Hippocampal formation (tissue), 2 donors: Measurements from ENCODE around the gene PPFIA4.
"Not testable (repeated sequence)": the region's sequence is repeated elsewhere in the genome, so short reads cannot be mapped to it uniquely, and the experiment has no call there.

Experiments
- DNase-seq, 2 donors: peaks; one replicate each; lab custom pipeline; 2025; lab: John Stamatoyannopoulos, UW

The PPFIA4 gene

GRCh38 chr1:203017061-203017460, 9.2 kb upstream of the PPFIA4 start:
- DNase-seq: no peak

DNA sequence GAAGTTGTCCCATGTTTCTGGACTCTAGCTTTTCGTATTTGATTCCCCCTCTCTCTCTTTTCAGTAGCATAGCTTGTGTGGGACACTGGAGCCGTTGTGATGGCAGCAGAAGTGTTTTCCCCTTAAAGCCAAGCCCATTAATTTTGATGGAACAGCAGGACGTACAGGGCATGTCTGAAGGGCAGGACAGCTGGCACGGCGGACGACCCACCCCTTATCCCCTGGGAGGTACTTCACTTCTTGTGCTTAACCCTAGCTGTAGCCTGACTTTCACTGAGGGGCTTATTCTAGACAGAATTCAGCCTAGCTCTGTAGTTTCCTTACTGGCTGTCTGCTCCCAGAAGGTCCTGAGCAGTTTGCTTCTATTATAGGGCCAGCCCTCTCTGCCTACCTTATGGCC, 8.6 kb upstream of the PPFIA4 start:
- no peak for DNase-seq

DNA sequence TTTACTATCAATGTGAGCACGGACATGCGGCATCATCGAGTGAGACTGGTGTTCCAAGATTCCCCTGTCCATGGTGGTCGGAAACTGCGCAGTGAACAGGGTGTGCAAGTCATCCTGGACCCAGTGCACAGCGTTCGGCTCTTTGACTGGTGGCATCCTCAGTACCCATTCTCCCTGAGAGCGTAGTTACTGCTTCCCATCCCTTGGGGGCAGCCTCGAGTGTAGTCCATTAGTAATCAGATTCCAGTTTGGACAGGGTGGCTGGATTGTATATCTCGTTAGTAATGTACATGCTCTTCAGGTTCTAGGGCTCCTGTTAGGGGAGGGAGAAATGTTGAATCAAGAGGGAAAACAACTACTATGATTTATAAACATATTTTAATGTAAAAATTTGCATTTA, 3.4 kb upstream of the PPFIA4 start:
- DNase-seq: not testable (repeated sequence)

DNA sequence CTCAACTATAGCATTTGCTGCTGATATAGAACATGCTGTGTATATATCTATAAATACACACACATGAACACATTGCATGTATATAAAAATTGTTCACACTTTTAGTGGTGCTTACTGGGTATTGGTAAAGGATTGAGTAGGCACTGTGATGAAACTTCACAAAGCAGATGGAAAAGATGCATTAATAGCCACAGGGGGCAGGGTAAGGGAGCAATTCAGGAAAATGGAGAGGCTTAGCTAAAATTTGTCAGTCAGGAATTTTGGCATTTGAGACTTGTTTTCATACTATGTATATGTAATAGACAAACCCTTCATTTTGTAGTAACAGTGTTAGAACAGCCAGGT, 633 bp upstream of the PPFIA4 start:
- DNase-seq: no peak

- DNase-seq: no peak
Observed at GRCh38 chr1:203026666-203027663, 674 bp downstream of the PPFIA4 start.

DNA sequence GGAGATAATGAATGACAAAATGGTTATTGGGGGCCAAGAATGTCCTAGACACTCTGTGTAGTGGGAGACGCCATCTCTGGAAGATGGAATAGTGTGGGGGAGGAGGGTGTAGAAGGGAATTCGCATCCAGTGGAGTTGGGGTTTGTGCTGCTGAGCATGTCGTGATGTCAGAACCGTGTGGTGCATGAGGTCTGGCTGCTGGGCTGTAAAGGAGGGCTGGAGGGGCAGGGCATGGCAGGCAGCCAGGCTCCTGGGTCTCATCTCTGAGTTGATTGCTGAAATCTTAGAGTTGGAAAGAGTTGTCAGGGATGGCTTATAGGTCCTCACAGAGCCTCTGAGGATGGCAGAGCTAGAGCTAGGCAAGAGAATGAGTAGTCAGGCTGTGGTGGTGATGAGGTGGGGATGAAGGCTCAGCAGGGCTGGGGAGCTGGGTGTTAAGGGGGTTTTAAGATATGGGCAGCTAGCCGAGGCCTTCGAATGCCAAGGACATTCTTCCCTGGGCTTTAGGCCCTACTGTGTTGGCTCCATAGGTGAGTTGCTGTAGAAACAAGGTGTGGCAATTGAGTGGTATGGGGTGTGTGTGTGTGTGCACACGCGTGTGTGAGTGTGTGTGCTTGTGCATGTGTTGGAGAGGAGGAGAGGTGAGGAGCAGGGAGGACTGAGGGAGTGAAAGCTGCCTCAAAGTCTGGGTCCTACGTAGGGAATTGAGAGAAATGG, 1.9 kb downstream of the PPFIA4 start:
- DNase-seq: no peak

DNA sequence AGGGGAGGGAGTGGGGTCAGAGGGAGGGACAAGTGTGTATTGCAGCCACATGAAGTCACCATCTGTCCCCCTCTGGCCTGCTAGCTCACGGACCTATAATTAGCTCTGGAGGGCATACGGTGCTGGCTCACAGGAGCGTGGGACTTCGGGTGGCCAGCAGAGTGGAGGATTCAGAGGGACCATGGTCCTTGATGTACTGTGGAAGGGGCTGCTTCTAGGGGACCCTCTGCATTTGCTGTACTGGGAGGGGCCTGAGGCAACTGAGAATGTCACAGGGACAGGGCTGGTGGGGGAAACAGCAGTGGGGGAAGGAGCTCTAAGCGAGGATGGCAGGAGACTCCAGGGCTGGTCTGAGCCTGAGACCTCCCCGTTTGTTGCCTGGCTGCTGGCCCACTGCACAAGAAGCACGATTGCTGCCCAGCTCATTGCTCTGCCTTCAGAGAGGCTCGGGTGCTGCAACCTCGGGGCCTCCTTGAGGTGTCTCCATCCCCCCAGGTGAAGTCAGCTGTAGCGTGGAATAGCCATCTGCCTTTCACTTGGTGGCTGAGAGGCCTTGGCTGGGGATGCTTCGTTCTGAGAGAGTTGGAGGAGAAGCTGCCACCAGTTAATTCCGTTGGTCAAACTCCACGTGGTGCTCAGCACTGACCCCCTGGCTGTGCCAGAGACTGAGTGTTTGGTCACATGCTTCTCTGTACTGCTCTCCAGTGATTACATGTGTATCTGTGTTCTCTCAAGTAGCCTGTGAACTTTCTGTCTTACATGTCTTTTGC, 2.7 kb downstream of the PPFIA4 start:
- DNase-seq: no peak

DNA sequence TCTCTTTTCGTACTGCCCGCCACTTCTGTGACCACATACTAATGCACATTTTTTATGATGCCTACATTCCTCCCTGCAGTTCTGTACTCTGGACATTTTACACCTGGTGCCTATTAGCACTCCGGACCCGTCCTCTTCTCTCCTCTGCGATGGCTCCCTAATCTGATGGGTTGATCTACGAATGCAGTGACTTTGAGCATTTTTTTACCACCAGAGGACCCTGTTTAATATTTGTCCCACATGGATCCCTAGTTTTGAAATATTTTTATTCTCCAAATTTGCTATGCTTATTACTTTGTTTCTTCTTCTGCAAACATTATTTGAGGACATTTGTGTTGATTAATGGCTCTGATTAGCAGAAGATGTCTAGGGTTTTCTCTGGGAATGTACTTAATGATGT, 5.2 kb downstream of the PPFIA4 start:
- DNase-seq: no peak

DNA sequence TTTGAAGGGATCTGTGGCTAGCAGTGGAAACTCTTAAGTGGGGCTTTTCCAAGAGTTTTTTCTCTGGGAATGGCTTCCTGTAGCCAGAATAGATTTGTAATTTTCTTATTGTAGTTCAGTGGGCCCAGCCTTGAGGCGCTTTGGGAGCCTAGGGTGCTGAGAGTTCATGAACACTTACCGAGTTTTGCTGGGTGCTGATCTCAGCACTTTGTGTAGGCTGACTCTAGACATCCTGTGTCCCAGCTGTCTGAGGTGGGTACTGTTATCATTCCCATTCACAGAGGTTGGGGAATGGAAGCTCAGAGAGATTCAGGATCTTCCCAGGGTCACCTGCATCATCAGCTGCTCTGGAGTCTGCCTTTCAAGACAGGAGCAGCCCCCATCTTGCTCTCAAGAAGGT, 7.0 kb downstream of the PPFIA4 start:
- DNase-seq: no peak

DNA sequence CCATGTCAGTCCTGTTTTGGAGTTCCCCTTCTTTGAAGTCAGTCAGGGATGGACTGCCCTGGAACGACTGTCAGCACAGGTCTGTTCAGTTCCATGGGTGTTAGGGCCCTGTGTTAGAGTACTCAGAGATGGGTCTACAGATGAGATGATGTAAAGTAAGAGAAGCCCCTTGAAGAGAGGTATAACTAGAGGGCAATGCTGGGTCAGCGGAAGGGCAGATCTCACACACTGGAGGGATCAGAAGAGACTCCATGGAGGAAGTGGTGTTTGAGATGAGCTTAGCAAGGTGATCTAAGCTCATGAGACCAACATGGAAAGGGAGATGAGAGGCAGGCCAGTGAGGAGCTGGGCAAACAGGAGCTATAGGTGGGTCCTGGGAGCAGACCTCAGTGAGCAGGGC, 7.6 kb downstream of the PPFIA4 start:
- DNase-seq: no peak

DNA sequence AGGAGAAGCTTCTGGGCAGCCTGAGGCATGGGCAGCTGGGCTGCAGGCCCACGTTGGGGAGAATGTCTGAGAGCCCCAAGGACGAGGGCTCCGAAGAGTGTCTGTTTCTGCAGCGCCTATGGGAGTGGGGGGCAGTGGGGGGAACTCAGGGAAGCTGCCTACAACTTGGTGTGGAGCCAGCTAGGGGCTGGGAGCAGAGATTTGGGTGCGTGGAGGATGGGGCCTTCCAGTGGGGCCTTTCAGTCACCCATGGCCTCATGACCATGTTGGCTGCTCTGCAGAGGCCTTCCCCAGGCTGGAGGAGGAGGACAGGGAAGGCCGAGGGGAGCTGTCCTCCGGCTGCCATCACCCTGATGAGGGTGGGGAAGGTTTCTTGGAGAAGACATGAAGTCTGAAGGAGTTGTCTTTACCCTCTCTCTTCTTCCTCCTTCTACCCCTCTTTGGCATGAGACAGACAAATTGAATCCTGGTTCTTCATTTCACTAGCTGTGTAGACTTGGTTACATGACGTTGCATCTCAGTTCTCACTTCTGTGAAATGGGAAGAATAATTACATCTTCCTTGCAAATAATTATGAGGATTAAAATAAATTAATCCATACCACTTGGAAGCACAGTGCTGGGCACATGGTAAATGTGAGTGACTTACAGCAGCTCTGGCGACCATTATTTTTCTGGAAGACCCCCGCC, 8.3 kb downstream of the PPFIA4 start:
- no peak for DNase-seq

DNA sequence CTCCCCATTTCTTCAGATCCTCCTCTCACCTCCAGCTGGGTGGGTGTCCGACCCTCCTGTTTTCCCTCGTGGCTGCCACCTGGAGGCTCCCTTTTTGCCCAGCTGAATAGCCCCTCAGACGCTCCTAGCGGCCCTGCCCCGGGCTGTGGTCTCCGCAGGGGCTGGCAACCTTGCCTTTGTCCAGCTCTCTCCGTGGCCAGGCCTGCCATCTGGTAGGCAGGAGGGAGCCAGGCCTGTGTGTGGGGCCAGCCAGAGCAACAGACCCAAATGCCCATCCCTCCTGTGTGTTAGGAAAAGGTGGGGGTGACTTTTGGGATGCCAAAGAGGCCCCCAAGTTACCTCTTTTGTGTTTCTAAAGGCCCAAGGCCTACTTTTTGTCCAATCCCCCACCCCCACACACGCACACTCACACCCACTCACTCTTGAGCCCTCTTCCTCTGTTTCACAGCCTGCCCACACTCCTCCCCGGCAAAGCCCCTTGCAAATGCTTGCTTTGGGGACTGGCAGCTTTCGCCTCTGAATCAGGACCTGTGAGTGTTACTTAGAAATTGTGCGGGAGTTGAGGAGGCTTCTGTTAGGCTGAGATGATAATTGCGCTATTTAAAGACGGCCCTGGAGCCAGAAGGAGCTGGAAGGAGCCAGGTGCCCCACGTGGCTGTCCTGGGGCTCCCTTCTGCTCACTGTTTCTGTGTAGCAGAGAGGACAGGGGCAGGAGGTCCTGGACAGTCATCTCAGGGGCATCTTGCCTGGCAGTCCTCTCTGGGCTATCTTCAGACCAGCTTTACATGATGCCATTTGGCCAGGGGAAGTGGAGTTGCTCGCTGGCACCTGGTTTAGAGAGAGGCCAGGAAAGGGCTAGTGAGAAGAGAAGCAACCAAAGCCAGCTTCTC, 9.1 kb downstream of the PPFIA4 start:
- DNase-seq: no peak

GRCh38 chr1:203036135-203036534, 9.8 kb downstream of the PPFIA4 start:
- no peak for DNase-seq

DNA sequence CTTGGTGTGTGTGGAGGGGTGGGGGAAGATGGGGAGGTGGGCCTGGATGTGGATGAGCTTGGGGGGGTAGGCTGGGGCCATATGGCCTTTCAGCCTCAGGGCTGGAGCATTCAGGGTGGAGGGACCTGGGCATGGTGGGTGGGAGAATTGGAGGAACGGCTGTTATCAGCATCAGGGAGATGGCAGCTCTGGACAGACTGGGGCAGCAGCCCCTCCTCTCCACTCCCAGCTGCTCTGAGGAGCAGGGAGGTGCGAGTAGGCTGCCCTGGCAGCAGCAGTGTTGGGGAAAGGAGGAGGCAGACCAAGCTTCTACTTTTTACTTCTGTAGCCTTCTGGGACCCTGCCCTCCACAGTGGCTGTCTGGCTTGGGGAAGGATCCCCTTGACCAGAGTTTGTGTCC, 10.2 kb downstream of the PPFIA4 start:
- no peak for DNase-seq

GRCh38 chr1:203037509-203038190, 11.4 kb downstream of the PPFIA4 start:
- no peak for DNase-seq

DNA sequence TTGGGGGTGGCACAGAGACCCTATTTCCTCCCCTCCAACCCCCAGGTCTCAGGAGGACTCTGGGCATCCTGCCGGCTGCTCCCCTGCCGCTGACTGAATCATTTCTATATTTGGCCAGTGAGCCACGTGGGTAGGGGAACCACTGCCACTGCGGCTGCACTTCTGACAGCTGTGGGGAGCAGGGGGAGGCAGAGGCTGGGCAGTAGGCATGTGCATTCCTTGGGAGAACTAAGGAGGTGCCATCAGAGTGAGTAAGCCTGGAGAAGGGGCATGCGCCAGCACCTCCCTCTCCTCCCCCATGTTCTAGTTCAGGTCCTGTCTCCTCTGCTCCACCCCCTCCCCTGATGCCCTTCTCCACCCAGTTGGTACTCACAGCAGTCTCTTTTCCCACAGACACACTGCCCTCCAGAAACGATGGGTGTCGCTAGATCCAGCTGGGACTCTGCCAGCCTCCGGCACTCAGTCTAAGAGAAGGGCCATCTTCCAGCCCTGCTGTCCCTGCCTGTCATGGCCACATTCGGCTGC, 12.0 kb downstream of the PPFIA4 start:
- DNase-seq: no peak

- DNase-seq: peak; percentile 58 to 86
Observed at GRCh38 chr1:203038891-203039608, 12.8 kb downstream of the PPFIA4 start.

DNA sequence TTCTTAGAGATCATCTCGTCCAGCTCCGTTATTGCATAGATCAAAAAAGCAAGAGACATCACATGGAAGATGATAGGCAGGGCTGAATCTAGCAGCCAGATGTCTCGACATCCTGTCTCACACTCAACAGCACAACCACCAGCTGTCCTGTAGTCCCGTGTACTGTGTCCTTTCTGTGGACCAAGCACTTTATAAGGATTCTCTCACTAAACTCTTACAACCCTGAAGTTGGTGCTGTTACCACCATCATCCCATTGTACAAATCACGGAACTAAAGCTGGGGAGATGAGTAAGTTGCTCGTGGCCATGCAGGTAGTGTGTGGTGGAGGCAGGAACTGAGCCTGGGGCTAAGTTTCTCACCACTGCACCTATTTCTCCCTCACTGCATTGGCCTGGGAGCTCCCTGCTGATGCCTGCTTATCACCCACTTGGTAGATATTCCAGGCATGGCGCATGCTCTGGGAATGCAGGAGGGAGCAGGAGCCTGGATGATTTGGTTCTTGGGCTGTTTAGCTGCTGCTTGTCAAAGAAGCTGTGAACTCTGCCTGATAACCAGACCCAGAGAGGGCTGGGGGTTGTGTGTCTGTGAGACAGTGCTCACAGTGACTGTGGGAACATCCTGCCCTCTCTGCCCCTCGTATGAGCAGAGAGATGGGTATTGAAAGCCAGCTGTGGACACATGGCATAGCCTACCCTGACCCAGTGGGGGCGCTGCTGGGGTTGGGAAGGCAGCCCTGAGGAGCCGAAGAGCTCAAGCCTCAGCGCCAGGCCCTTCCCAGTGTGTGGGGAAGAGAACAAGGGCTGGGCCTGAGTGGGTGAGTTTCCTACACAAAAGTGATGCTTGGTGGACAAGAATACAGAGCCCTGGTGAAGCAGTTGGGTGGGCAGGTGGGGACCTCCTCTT, 13.6 kb downstream of the PPFIA4 start:
- no peak for DNase-seq
